GM18867 (cell line): Measurements from ENCODE around the gene BAZ1B.

Source experiments
- ATAC-seq: cut with Tn5 transposase; IDR thresholded peaks from one replicate; pipeline ENCODE4 v1.9.1; 2021; ENCODE audit warnings: mild to moderate bottlenecking, moderate library complexity; ENCODE audit not compliant: unreplicated experiment

BAZ1B gene

GRCh38 chr7:73449422-73449821 lies 72.7 kb downstream of the BAZ1B start:
- no peak for ATAC-seq

- no peak for ATAC-seq
These were observed 73.5 kb downstream of the BAZ1B start for GRCh38 chr7:73448609-73449008.

GRCh38 chr7:73447121-73447733 lies 74.9 kb downstream of the BAZ1B start:
- no peak for ATAC-seq

GRCh38 chr7:73446682-73447081 lies 75.4 kb downstream of the BAZ1B start:
- ATAC-seq: no peak

- ATAC-seq: no peak
These were observed 78.4 kb downstream of the BAZ1B start for GRCh38 chr7:73443548-73444255.

GRCh38 chr7:73442903-73443500 lies 79.1 kb downstream of the BAZ1B start:
- ATAC-seq: no peak

GRCh38 chr7:73442222-73442902 lies 79.7 kb downstream of the BAZ1B start:
- ATAC-seq: no peak

GRCh38 chr7:73439410-73439704 lies 82.7 kb downstream of the BAZ1B start:
- ATAC-seq: no peak

- ATAC-seq: no peak
These were observed 83.3 kb downstream of the BAZ1B start for GRCh38 chr7:73438547-73439409.

- no peak for ATAC-seq
These were observed 84.3 kb downstream of the BAZ1B start for GRCh38 chr7:73437621-73438416.

- ATAC-seq: no peak
These were observed 85.0 kb downstream of the BAZ1B start for GRCh38 chr7:73437091-73437490.

- ATAC-seq: no peak
These were observed 85.8 kb downstream of the BAZ1B start for GRCh38 chr7:73436031-73436929.

GRCh38 chr7:73435471-73436009 lies 86.6 kb downstream of the BAZ1B start:
- no peak for ATAC-seq

- no peak for ATAC-seq
These were observed 87.4 kb downstream of the BAZ1B start for GRCh38 chr7:73434701-73435069.

GRCh38 chr7:73433924-73434700 lies 88.0 kb downstream of the BAZ1B start:
- ATAC-seq: peak; percentile 24

- ATAC-seq: no peak
These were observed 89.4 kb downstream of the BAZ1B start for GRCh38 chr7:73432676-73433075.

GRCh38 chr7:73431041-73431835 lies 90.9 kb downstream of the BAZ1B start:
- no peak for ATAC-seq
